ENCODE data around the gene C4orf50.

- TF ChIP-seq POLR2A (IDR thresholded peaks at IDR 0.05) (no peak), CTCF (IDR thresholded peaks at IDR 0.05) (no peak)
Observed at GRCh38 chr4:5984843-5985242, 33.4 kb downstream of the C4orf50 start.
